GM21576 (cell line): ENCODE results near the gene CCDC172.

Source experiments
- ATAC-seq: cut with Tn5 transposase; IDR thresholded peaks from one replicate; pipeline ENCODE4 v1.9.1; 2021; ENCODE audit warnings: mild to moderate bottlenecking, moderate library complexity; ENCODE audit not compliant: unreplicated experiment

CCDC172 gene

GRCh38 chr10:116429288-116429977 lies 105.2 kb downstream of the CCDC172 start:
- no peak for ATAC-seq
